Retinal pigment epithelial cell (primary cell): ENCODE measurements around the gene ABCC3.

Experiments used
- DNase-seq: peaks from one replicate; pipeline ENCODE4 v3.0.0-alpha.2; 2010; ENCODE audit warnings: low read depth
- H3K4me3 ChIP-seq: 2 replicates; pipeline ENCODE4 v1.5.1; 2011; ENCODE audit warnings: mild to moderate bottlenecking, low read length, control low read depth, moderate library complexity
- TF ChIP-seq, protein P1 (sequence below): conservative IDR thresholded peaks from 2 replicates; pipeline ENCODE4 v1.5.1; 2011; ENCODE audit warnings: low read depth, low read length, control low read depth, inconsistent platforms

The ABCC3 gene

DNA sequence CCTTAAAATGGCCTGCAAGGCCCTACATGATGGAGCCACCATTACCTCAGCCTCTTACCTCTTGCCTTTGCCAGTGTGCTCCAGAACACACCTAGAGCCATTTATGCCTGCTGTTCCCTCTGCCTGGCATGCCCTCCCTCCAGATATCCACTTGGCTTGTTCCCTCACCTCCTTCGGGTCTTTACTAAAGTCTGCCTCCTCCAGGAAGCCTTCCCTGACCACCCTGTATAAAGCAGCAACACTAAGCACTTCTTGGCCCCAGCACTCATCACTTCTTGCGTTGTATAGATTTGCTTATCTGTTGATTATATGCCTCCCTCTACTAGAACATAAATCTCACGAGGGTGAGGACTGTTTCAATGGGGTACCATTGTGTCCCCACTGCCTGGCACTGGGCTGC lies 47.8 kb downstream of the ABCC3 start:
- DNase-seq: no peak
- H3K4me3 ChIP-seq: no peak overlapping the region
- TF ChIP-seq, protein P1, sequence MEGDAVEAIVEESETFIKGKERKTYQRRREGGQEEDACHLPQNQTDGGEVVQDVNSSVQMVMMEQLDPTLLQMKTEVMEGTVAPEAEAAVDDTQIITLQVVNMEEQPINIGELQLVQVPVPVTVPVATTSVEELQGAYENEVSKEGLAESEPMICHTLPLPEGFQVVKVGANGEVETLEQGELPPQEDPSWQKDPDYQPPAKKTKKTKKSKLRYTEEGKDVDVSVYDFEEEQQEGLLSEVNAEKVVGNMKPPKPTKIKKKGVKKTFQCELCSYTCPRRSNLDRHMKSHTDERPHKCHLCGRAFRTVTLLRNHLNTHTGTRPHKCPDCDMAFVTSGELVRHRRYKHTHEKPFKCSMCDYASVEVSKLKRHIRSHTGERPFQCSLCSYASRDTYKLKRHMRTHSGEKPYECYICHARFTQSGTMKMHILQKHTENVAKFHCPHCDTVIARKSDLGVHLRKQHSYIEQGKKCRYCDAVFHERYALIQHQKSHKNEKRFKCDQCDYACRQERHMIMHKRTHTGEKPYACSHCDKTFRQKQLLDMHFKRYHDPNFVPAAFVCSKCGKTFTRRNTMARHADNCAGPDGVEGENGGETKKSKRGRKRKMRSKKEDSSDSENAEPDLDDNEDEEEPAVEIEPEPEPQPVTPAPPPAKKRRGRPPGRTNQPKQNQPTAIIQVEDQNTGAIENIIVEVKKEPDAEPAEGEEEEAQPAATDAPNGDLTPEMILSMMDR: no peak

DNA sequence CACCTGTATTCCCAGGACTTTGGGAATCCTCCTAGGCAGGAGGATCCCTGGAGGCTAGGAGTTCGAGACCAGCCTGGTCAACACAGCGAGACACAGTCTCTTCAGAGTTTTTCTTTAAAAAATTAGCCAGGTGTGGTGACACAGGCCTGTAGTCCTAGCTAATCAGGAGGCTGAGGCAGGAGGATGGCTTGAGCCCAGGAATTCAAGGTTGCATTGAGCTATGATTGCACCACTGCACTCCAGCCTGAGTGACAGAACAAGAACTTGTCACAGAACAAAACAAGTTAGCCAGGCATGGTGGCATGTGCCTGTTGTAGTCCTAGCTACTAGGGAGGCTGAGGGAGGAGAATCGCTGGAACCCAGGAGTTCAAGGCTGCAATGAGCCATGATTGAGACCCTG lies 48.3 kb downstream of the ABCC3 start:
- H3K4me3 ChIP-seq: no peak overlapping the region
- TF ChIP-seq, protein P1: no peak
- no peak for DNase-seq

DNA sequence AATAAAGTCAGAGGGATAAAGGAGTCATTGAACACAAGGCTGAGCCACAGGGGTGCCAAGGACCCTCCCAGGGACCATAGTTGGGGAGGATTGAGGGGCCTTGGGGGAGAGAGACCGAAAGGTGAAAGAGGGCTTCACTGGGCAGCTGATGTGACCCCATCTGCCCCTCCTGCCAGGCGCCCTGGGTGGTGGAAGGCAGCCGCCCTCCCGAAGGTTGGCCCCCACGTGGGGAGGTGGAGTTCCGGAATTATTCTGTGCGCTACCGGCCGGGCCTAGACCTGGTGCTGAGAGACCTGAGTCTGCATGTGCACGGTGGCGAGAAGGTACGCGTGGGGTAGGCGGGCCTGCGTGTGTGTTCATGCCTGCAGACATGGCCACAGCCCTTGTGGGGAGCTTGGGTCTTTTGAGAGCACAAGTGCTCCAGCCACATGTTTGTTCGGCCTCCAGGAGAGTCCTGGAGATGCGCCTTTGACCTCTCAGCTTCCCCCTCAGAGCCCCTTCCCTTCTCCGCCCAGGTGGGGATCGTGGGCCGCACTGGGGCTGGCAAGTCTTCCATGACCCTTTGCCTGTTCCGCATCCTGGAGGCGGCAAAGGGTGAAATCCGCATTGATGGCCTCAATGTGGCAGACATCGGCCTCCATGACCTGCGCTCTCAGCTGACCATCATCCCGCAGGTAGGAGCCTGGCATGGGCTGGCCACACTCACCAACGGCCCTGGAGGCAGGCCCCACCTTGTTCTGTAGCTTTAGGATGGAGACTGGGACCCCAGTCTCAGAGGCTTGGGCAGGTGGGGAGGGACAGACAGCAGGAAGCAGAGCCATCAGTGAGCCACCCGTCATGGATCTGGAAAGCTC lies 49.0 kb downstream of the ABCC3 start:
- no peak overlapping the region for H3K4me3 ChIP-seq
- no peak for DNase-seq
- TF ChIP-seq, protein P1: no peak

DNA sequence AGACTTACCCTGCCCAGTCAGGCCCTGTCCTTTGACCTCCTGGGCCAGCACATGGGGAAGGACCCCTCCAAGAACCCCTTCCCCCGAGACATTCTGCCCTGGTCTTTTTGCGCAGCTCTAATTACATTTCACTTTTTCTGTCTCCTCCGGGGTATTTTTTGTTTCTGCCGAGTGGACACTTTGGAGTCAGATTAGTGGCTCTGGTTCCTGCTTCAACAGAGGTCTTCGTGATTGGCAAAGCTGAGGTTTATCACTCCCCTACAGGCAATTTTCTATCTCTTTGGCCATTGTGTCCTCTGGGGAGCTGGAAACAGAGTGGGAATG lies 49.6 kb downstream of the ABCC3 start:
- TF ChIP-seq, protein P1: no peak
- DNase-seq: no peak
- H3K4me3 ChIP-seq: no peak overlapping the region

DNA sequence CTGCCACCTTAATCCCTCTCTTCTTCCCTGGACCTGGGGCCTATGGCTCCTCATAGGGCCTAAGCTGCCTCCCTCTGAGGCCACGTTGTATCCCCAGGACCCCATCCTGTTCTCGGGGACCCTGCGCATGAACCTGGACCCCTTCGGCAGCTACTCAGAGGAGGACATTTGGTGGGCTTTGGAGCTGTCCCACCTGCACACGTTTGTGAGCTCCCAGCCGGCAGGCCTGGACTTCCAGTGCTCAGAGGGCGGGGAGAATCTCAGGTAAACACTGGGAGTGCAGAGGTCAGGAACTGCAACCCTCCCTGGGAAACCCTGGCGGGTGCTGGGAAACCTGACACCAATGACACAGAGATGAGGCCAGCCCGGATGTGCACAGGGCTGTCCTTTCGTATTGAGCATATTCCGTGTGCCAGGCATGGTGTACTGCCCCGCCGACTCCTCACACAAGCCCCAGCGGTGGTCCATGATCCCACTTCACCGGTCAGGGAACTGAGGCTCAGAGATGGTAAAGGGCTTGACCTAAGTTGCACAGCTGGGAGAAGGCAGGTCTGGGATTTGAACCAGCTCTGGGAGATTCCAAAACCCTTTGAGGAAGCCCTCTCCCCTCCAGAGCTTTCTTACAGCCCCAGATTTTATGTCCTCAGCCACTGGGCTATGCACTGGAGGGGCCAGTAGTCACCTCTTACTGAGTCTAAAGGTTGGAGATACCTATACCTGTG lies 50.1 kb downstream of the ABCC3 start:
- no peak overlapping the region for H3K4me3 ChIP-seq
- DNase-seq: no peak
- TF ChIP-seq, protein P1: no peak

DNA sequence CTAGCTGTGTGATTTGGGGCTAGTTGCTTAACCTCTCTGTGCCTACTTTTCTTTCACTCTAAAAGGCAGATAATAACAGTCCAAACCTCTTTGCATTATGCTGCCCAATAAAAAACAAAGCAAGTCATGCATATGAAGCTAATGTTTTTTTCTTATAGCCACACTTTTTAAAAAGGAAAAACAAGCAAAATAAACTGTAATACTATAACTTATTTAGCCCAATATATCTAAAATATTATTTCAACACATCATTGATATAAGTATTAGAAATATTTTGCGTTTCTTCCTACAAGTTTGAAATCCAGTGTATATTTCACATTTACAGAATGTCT lies 50.6 kb downstream of the ABCC3 start:
- H3K4me3 ChIP-seq: no peak overlapping the region
- no peak for DNase-seq
- TF ChIP-seq, protein P1: no peak
